Osteocyte (in vitro differentiated cells): Measurements from ENCODE around the gene VPS26B. TPM values are rescaled to one million over a fixed set of nuclear protein-coding genes. Genes with fewer than 3 reads are reported as not detected.

Experiments
- DNase-seq: peaks from one replicate; pipeline ENCODE4 v3.0.0; 2021; ENCODE audit warnings: mixed read lengths; ENCODE audit not compliant: unreplicated experiment; ENCODE audit errors: extremely low spot score
- H3K27ac Mint-ChIP-seq: one replicate; pipeline ENCODE4 v1.8.0; 2021; ENCODE audit warnings: mild to moderate bottlenecking, mixed read lengths; ENCODE audit not compliant: unreplicated experiment
- H3K27me3 Mint-ChIP-seq: one replicate; pipeline ENCODE4 v1.8.0; 2021; ENCODE audit warnings: mixed read lengths; ENCODE audit not compliant: unreplicated experiment
- H3K36me3 Mint-ChIP-seq: one replicate; pipeline ENCODE4 v1.8.0; 2021; ENCODE audit warnings: mixed read lengths; ENCODE audit not compliant: unreplicated experiment
- H3K4me1 Mint-ChIP-seq: one replicate; pipeline ENCODE4 v1.8.0; 2021; ENCODE audit warnings: mixed read lengths; ENCODE audit not compliant: unreplicated experiment
- H3K4me3 Mint-ChIP-seq: one replicate; pipeline ENCODE4 v1.8.0; 2021; ENCODE audit warnings: mild to moderate bottlenecking, moderate library complexity, mixed read lengths; ENCODE audit not compliant: unreplicated experiment
- H3K9me3 Mint-ChIP-seq: one replicate; pipeline ENCODE4 v1.8.0; 2021; ENCODE audit warnings: mixed read lengths; ENCODE audit not compliant: unreplicated experiment
- CTCF ChIP-seq: fragments of 200-600 bp; sonication (generic); IDR thresholded peaks from 2 replicates; pipeline ENCODE4 v1.5.0; 2021; ENCODE audit warnings: antibody characterized with exemption, mild to moderate bottlenecking, moderate library complexity
- total RNA-seq: library from RNA; stranded (reverse); gene quantifications from 2 replicates; pipeline ENCODE4 v1.2.1, GENCODE V29; 2021

The VPS26B gene
- total RNA-seq, 1 donor from 2014 or later, result 54.3 TPM

GRCh38 chr11:134206185-134206584 lies 18.3 kb upstream of the VPS26B start:
- TF ChIP-seq CTCF, result no peak
- Mint-ChIP-seq H3K9me3 (no peaks in the 10 kb centered on the region), H3K36me3 (peaks cover 39% of the 10 kb centered on the region), H3K27me3 (no peaks in the 10 kb centered on the region), H3K4me1 (no peaks in the 10 kb centered on the region), H3K4me3 (no peak overlapping the region), H3K27ac (no peak overlapping the region)
- no peak for DNase-seq

GRCh38 chr11:134207538-134208239 lies 16.8 kb upstream of the VPS26B start:
- Mint-ChIP-seq H3K27ac (no peak overlapping the region), H3K27me3 (no peaks in the 10 kb centered on the region), H3K9me3 (no peaks in the 10 kb centered on the region), H3K4me3 (no peak overlapping the region), H3K4me1 (no peaks in the 10 kb centered on the region), H3K36me3 (peaks cover 34% of the 10 kb centered on the region)
- no peak for DNase-seq
- TF ChIP-seq CTCF, result peak; percentile 77

- Mint-ChIP-seq H3K4me1 (no peaks in the 10 kb centered on the region), H3K36me3 (peaks cover 23% of the 10 kb centered on the region), H3K4me3 (no peak overlapping the region), H3K27ac (no peak overlapping the region), H3K27me3 (no peaks in the 10 kb centered on the region), H3K9me3 (no peaks in the 10 kb centered on the region)
- no peak for DNase-seq
- TF ChIP-seq CTCF, result no peak
Measured at GRCh38 chr11:134215836-134216235, 8.6 kb upstream of the VPS26B start.

GRCh38 chr11:134216816-134217215 lies 7.7 kb upstream of the VPS26B start:
- H3K4me3 Mint-ChIP-seq, result no peak overlapping the region
- H3K9me3 Mint-ChIP-seq, result no peaks in the 10 kb centered on the region
- no peak for TF ChIP-seq CTCF
- no peak overlapping the region for H3K27ac Mint-ChIP-seq
- H3K27me3 Mint-ChIP-seq, result no peaks in the 10 kb centered on the region
- no peaks in the 10 kb centered on the region for H3K4me1 Mint-ChIP-seq
- DNase-seq, result no peak
- H3K36me3 Mint-ChIP-seq, result peaks cover 19% of the 10 kb centered on the region

- Mint-ChIP-seq H3K27me3 (no peaks in the 10 kb centered on the region), H3K27ac (peak overlapping the region; percentile 48), H3K4me3 (peak overlapping the region; percentile 91), H3K4me1 (peaks cover 37% of the 10 kb centered on the region), H3K9me3 (no peaks in the 10 kb centered on the region), H3K36me3 (peaks cover 12% of the 10 kb centered on the region)
- TF ChIP-seq CTCF, result no peak
- no peak for DNase-seq
Measured at GRCh38 chr11:134223121-134223520, 1.4 kb upstream of the VPS26B start.
